K562 (cell line): ENCODE results near the gene APOBEC3G.

Experiments used
- TBL1XR1 ChIP-seq, 2 experiments: IDR thresholded peaks; 2 replicates each; pipeline ENCODE4 v1.6.1; 2012; ENCODE audit warnings: improper control_type of control experiment in 2 of 2, low read length in 2 of 2, mild to moderate bottlenecking in 1 of 2
- ZSCAN32 ChIP-seq: fragments of 450-650 bp; formaldehyde crosslinking; IDR thresholded peaks from 2 replicates; pipeline ENCODE4 v1.4.0; 2020; ENCODE audit warnings: mild to moderate bottlenecking, moderate library complexity
- TF ChIP-seq, protein P1 (sequence below), 3 experiments: IDR thresholded peaks in 2 of 3; conservative IDR thresholded peaks in 1 of 3; 2 replicates each; pipeline ENCODE4 v1.5.1; 2011 to 2012; ENCODE audit warnings: low read length in 3 of 3, mild to moderate bottlenecking in 3 of 3, control low read depth in 2 of 3, improper control_type of control experiment in 1 of 3, inconsistent platforms in 1 of 3, low read depth in 1 of 3, mixed read lengths in 1 of 3, moderate library complexity in 1 of 3; ENCODE audit not compliant: insufficient read depth in 2 of 3
- TF ChIP-seq, protein P2 (sequence below): fragments of 250-450 bp; sonication (Bioruptor Pico); IDR thresholded peaks from 2 replicates; pipeline ENCODE4 v1.6.1; 2021; ENCODE audit warnings: mild to moderate bottlenecking

GRCh38 chr22:39092111-39092862 is 15.2 kb downstream of the APOBEC3G start:
- TF ChIP-seq ZSCAN32 = no peak
- no peak for TF ChIP-seq TBL1XR1 (IDR thresholded peaks at IDR 0.05; ENCODE audit: low read length in 2 of 2)
- TF ChIP-seq, protein P1, sequence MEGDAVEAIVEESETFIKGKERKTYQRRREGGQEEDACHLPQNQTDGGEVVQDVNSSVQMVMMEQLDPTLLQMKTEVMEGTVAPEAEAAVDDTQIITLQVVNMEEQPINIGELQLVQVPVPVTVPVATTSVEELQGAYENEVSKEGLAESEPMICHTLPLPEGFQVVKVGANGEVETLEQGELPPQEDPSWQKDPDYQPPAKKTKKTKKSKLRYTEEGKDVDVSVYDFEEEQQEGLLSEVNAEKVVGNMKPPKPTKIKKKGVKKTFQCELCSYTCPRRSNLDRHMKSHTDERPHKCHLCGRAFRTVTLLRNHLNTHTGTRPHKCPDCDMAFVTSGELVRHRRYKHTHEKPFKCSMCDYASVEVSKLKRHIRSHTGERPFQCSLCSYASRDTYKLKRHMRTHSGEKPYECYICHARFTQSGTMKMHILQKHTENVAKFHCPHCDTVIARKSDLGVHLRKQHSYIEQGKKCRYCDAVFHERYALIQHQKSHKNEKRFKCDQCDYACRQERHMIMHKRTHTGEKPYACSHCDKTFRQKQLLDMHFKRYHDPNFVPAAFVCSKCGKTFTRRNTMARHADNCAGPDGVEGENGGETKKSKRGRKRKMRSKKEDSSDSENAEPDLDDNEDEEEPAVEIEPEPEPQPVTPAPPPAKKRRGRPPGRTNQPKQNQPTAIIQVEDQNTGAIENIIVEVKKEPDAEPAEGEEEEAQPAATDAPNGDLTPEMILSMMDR (IDR thresholded peaks at IDR 0.05 in 2 of 3, conservative IDR thresholded peaks at IDR 0.05 in 1 of 3; ENCODE audit: insufficient read depth in 2 of 3, low read depth in 1 of 3, low read length in 3 of 3) = no peak
- TF ChIP-seq, protein P2, sequence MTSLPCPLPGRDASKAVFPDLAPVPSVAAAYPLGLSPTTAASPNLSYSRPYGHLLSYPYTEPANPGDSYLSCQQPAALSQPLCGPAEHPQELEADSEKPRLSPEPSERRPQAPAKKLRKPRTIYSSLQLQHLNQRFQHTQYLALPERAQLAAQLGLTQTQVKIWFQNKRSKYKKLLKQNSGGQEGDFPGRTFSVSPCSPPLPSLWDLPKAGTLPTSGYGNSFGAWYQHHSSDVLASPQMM = no peak
